HG03039 (cell line): Measurements from ENCODE around the gene GSTM4.
"Not testable (repeated sequence)": the region's sequence is repeated elsewhere in the genome, so short reads cannot be mapped to it uniquely, and the experiment has no call there.

ENCODE experiments used
- ATAC-seq: cut with Tn5 transposase; IDR thresholded peaks from one replicate; pipeline ENCODE4 v1.9.1; 2021; ENCODE audit warnings: mild to moderate bottlenecking, moderate library complexity; ENCODE audit not compliant: unreplicated experiment

Gene GSTM4

DNA sequence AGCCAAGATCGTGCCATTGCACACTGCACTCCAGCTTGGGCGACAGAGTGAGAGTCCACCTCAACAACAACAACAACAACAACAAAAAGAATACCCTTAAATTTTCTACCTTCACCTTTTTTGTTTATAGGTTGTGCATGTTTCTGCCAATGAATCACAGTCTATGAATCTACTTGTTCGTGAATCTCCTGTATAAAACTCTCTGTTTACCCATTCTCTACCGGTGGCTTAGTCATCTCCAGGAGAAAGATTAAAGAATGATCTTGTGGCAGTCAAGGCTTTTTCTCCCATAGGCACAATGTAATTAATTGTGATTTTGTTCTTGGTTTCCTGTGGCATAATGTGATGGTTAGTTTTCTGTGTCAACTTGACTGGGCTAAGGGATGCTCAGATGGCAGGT is 42.0 kb downstream of the GSTM4 start:
- ATAC-seq, result not testable (repeated sequence)

DNA sequence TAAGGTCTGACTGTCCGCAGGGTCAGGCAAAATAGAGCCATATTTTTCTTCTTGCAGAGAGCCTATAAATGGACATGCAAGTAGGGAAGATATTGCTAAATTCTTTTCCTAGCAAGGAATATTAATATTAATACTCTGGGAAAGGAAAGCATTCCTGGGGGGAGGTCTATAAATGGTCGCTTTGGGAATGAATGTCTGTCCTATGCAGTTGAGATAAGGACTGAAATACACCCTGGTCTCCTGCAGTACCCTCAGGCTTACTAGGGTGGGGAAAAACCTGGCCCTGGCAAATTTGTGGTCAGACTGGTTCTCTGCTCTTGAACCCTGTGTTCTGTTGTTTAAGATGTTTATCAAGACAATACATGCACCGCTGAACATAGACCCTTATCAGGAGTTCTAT is 47.0 kb downstream of the GSTM4 start:
- ATAC-seq, result not testable (repeated sequence)

DNA sequence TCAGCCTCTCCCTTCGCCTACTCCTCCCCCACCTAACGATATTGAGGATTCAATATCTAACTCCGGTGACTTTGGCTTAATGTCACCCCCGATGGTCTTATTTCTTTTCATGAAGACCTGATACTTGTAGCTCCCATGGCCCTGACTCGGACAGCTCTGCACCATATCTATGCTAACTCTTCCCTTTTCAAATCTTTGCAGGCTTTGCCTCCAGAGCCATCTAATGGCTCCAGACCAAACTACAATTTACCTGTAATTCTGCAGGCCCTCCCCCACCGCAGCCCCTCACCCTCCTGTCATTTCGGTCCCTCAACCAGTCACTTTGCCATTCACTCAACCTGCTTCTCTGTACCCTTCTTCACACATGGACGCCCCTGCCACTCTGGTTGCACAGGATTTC is 48.3 kb downstream of the GSTM4 start:
- no peak for ATAC-seq

DNA sequence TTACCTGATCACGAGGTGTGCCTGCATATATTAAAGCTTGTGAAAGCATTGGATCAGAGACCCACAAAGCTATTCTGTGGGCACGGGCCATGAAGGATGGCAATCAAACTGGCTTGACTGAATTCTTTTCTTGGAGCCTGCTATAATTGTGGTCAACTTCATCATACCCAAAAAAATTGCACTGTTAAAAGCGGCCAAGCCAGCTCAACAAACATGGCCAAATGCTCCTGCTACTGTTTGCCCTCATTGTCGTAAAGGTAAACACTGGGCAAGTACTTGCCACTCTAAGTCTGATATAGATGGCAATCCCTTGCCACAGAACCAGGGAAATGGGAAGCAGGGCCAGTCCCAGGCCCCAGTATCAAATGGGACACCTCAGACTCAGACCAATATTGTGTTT is 49.5 kb downstream of the GSTM4 start:
- no peak for ATAC-seq

DNA sequence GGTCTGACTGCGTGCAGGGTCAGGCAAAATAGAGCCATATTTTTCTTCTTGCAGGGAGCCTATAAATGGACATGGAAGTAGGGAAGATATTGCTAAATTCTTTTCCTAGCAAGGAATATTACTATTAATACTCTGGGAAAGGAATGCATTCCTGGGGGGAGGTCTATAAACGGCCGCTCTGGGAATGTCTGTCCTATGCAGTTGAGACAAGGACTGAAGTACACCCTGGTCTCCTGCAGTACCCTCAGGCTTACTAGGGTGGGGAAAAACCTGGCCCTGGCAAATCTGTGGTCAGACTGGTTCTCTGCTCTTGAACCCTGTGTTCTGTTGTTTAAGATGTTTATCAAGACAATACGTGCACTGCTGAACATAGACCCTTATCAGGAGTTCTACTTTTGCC is 53.0 kb downstream of the GSTM4 start:
- ATAC-seq, result not testable (repeated sequence)

DNA sequence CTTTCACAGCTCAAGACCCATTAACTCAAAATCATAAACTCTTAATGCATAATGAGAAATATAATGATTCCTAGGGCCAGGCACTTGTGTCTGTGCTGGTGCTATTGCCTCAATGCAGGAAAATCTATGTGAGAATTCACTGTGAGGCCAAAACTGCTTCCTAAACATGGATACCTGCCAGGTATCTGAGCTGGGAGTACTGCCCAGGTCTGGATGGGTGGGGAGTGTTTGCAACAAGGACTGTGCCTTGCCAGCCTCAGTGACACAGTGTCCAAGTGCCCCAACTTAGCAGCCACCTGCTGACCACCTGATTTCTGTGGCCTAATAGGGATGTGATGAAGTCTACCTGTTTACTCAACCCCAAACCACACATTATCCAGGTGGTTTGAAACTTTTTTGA is 53.9 kb downstream of the GSTM4 start:
- ATAC-seq, result not testable (repeated sequence)
